Upper lobe of left lung (tissue), 6 donors: ENCODE data around the gene ATP6V1F. TPM values are rescaled to one million over a fixed set of nuclear protein-coding genes. Genes with fewer than 3 reads are reported as not detected.

Experiments used
- ATAC-seq, 2 donors: fragments of 200-7000 bp; cut with Tn5 transposase; one replicate each; pipeline ENCODE4 v1.9.1; 2022; ENCODE audit warnings: mild to moderate bottlenecking in 2 of 2, moderate library complexity in 2 of 2; ENCODE audit not compliant: low FRiP score in 2 of 2
- DNase-seq, 2 donors: peaks; one replicate each; pipeline ENCODE4 v3.0.0-alpha.2; 2019 to 2020
- H3K27ac ChIP-seq, 4 donors: fragments of 200-600 bp; sonication (generic); one replicate each; pipeline ENCODE4 v1.5.1; 2016 to 2019
- H3K27me3 ChIP-seq, 4 donors: fragments of 200-600 bp; sonication (generic); one replicate each; pipeline ENCODE4 v1.5.1; 2017 to 2019
- H3K36me3 ChIP-seq, 4 donors: fragments of 200-600 bp; sonication (generic); one replicate each; pipeline ENCODE4 v1.5.1; 2016 to 2019
- H3K4me1 ChIP-seq, 4 donors: fragments of 200-600 bp; sonication (generic); one replicate each; pipeline ENCODE4 v1.5.1; 2018 to 2019
- H3K4me3 ChIP-seq, 4 donors: fragments of 200-600 bp; sonication (generic); one replicate each; pipeline ENCODE4 v1.5.1; 2017 to 2019; ENCODE audit warnings: mild to moderate bottlenecking in 2 of 4, moderate library complexity in 1 of 4
- H3K9me3 ChIP-seq, 4 donors: fragments of 200-600 bp; sonication (generic); one replicate each; pipeline ENCODE4 v1.5.1; 2018 to 2019
- EP300 ChIP-seq, 4 donors: sonication (generic); formaldehyde crosslinking; IDR thresholded peaks; one replicate each; pipeline ENCODE4 v1.5.1; 2017; ENCODE audit warnings: antibody characterized with exemption in 4 of 4, control low read depth in 2 of 4
- POLR2A ChIP-seq, 4 donors: fragments of 450-650 bp; IDR thresholded peaks; one replicate each; pipeline ENCODE4 v1.5.1; 2016 to 2017; ENCODE audit warnings: antibody characterized with exemption in 4 of 4, mild to moderate bottlenecking in 2 of 4
- POLR2AphosphoS5 ChIP-seq, 2 donors: sonication (generic); formaldehyde crosslinking; IDR thresholded peaks; one replicate each; pipeline ENCODE4 v1.5.1; 2017; ENCODE audit warnings: antibody characterized with exemption in 2 of 2
- WGBS, 2 donors: methylation state at CpG; one replicate each; pipeline ENCODE4 v1.1.5; 2017 to 2018; 5-methylcytosine and 5-hydroxymethylcytosine counted together
- total RNA-seq, 6 donors: library from RNA; depleted of rRNA in 4 of 6; stranded (reverse); fragments of >200 nt in 4 of 6; gene quantifications; one replicate each; pipeline versions ENCODE4 v1.1.0 to v1.2.1, GENCODE V29; 2016 to 2021
- TF ChIP-seq, protein P1 (sequence below), 6 experiments: fragments of 450-650 bp in 4 of 6; fragments of 200-600 bp in 2 of 6; sonication (generic) in 2 of 6; IDR thresholded peaks; one replicate each; pipeline ENCODE4 v1.5.1; 2016 to 2019; ENCODE audit warnings: antibody characterized with exemption in 6 of 6
- donor health status: DM: no; HTN: no; CAD: no; lungs with moderate emphysema.
- donor health status: DM: no; HTN: yes; CAD: no; lungs with severe emphysema.

Gene ATP6V1F
- total RNA-seq, 6 donors from 2014 or later = 99.8 to 224 (median 156) TPM

DNA sequence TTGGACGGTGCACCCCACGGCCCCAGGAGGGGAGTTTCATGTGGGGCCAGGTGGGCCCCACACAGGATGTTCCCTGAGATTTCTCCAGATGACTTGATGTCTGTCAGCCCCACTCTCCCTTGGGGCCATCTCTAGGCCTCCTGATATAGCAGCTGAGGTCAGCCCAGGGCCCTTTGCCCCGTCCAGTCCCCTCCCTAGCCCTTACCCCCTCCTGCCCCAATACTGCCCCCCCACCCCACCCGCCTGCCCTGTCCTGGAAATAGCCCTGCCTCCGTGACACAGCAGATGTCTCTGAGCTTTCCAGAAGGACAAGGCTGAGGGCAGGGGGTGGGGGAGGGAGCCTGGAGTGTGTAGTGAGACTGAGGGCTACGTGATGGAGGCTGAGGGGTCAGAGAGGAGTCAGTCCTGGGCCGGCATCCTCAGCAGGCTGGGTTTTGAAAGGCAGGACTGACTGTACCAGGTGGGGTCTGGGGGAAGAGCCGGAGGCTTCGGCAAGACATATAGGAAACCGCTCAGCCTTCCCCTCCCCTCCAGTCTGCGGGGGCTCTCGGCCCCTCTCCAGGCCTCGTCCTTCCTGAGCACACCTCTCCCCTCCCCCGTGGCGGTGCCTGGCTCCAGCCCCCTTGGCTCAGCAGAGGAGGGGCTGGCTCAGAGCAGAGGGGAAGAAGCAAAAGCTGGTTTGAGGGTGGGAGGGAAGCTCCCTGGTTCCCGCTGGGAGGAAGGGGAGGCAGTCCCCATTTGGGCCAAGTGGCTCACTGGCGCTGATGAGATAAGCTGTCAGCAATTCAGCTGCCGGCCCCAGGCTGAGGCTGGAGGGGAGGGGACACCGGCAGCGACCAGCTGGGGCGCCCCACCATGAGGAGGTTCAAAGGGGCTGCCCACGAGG, 30.4 kb upstream of the ATP6V1F start:
- H3K27ac ChIP-seq = peak overlapping the region in 2 of 4 donors; percentile 32

DNA sequence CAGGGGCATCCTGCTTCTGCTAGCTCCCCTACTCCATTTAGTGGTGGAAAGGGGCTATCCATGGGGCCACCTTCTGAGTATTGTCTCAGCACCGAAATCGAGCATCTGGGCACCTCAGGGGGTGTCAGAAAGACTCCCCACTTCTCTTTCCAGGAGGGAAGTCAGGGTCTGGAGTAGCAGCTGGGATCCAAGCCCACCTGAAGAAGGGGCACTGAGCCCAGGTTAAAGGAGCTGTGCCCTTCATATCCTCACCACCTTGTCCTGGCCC, 29.8 kb upstream of the ATP6V1F start:
- peaks cover 0 to 39% (median 18%) of the 10 kb centered on the region in 4 donors for H3K27me3 ChIP-seq
- no peaks in the 10 kb centered on the region for H3K9me3 ChIP-seq
- 17% methylated on average over 2 of the region's 2 CpGs; no CpG with 5 or more reads in 1 of the 2 donors for WGBS, 2 donors
- H3K4me3 ChIP-seq = no peak overlapping the region
- ATAC-seq (no peak), DNase-seq (no peak)
- peaks cover 20 to 45% (median 28%) of the 10 kb centered on the region in 4 donors for H3K4me1 ChIP-seq
- H3K36me3 ChIP-seq = no peaks in the 10 kb centered on the region
- TF ChIP-seq POLR2A (IDR thresholded peaks at IDR 0.05) (no peak), EP300 (IDR thresholded peaks at IDR 0.05) (no peak), POLR2AphosphoS5 (IDR thresholded peaks at IDR 0.05) (no peak)
- TF ChIP-seq, protein P1, sequence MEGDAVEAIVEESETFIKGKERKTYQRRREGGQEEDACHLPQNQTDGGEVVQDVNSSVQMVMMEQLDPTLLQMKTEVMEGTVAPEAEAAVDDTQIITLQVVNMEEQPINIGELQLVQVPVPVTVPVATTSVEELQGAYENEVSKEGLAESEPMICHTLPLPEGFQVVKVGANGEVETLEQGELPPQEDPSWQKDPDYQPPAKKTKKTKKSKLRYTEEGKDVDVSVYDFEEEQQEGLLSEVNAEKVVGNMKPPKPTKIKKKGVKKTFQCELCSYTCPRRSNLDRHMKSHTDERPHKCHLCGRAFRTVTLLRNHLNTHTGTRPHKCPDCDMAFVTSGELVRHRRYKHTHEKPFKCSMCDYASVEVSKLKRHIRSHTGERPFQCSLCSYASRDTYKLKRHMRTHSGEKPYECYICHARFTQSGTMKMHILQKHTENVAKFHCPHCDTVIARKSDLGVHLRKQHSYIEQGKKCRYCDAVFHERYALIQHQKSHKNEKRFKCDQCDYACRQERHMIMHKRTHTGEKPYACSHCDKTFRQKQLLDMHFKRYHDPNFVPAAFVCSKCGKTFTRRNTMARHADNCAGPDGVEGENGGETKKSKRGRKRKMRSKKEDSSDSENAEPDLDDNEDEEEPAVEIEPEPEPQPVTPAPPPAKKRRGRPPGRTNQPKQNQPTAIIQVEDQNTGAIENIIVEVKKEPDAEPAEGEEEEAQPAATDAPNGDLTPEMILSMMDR (IDR thresholded peaks at IDR 0.05) = no peak
- H3K27ac ChIP-seq = peak overlapping the region in 2 of 4 donors; percentile 32

More for the DNA sequence above, 30.4 kb upstream of the ATP6V1F start:
- no peak for TF ChIP-seq POLR2A (IDR thresholded peaks at IDR 0.05)
- TF ChIP-seq POLR2AphosphoS5 (IDR thresholded peaks at IDR 0.05) = no peak
- TF ChIP-seq, protein P1 (IDR thresholded peaks at IDR 0.05) = no peak
- TF ChIP-seq EP300 (IDR thresholded peaks at IDR 0.05) = no peak
- Histone ChIP-seq H3K4me3 (peak overlapping the region in 2 of 4 donors; percentile 45 to 47), H3K36me3 (no peaks in the 10 kb centered on the region), H3K27me3 (peaks cover 0 to 39% (median 18%) of the 10 kb centered on the region in 4 donors), H3K9me3 (no peaks in the 10 kb centered on the region), H3K4me1 (peaks cover 20 to 45% (median 28%) of the 10 kb centered on the region in 4 donors)
- DNase-seq (peak in 1 of 2 donors; percentile 49), ATAC-seq (peak in 1 of 2 donors; percentile 3)
- 13 to 21% methylated on average over 12 to 17 of the region's 22 CpGs for WGBS, 2 donors

DNA sequence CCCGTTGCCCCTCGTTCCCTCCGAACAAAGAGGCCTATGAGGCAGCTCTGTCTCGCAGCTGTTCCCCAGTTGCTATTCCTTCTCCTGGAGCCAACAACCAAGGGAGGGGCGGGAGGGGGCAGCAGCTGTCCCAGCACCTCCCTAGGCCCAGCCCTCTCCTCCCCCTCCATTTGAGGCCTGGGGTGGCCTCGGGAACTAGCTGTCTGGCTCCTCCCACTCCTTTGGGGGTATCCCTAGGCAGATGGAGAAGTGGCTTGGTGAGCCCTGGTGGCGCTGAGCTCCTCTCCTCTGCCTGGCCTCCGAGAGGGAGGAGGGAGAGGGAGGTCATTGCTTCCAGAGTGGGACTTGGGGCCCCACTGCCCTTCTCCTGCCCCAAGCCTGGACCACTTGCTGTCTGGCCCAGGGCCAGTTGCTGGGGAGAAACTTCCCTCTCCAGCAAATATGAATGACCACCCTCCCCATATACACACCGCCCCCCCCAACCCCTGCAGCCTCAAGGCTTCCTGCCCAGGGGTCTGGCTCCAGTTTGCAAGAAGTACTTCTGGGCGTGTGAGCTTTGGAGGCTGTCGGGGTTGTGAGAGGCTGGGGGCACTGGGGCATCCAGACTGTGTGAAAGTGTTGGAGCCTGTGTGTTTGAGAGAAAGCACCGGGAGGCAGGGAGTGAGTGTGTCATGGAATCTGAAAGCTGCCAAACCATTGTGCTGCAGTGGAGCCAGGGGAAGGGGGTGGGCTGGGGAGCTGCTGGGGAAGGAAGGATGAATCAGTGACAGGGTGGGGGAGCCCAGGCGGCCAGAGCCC, 29.3 kb upstream of the ATP6V1F start:
- peak; percentile 19 to 69 for ATAC-seq
- Histone ChIP-seq H3K9me3 (no peaks in the 10 kb centered on the region), H3K27me3 (peaks cover 0 to 39% (median 18%) of the 10 kb centered on the region in 4 donors), H3K4me3 (no peak overlapping the region), H3K27ac (peak overlapping the region in 2 of 4 donors; percentile 32), H3K4me1 (peaks cover 20 to 45% (median 28%) of the 10 kb centered on the region in 4 donors), H3K36me3 (no peaks in the 10 kb centered on the region)
- peak in 1 of 2 donors; percentile 38 for DNase-seq
- WGBS, 2 donors = 26 to 27% methylated on average over 9 to 13 of the region's 13 CpGs
- no peak for TF ChIP-seq POLR2AphosphoS5 (IDR thresholded peaks at IDR 0.05)
- TF ChIP-seq EP300 (IDR thresholded peaks at IDR 0.05) = no peak
- TF ChIP-seq, protein P1 (IDR thresholded peaks at IDR 0.05) = no peak
- TF ChIP-seq POLR2A (IDR thresholded peaks at IDR 0.05) = no peak

DNA sequence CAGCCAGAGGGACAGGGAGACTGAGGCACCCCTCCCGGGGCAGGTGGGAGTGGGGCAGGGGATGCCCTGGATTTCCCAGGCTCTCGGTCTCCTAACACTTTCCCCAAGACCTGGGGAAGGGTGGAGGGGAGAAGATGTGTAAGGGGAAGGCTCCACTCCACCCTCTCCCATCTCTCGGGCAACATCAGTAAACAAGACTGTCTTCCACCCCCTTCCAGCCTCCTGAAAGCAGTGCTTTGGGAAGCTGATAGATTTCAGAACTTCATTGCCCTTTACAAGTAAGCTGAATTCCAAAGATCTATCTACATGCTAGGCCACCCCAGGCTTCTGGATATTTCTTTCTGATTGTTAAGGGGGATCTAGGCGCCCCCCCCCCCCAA, 28.7 kb upstream of the ATP6V1F start:
- Histone ChIP-seq H3K27ac (no peak overlapping the region), H3K4me1 (peaks cover 20 to 45% (median 28%) of the 10 kb centered on the region in 4 donors), H3K9me3 (no peaks in the 10 kb centered on the region), H3K4me3 (no peak overlapping the region), H3K36me3 (no peaks in the 10 kb centered on the region), H3K27me3 (peaks cover 0 to 39% (median 18%) of the 10 kb centered on the region in 4 donors)
- DNase-seq = no peak
- no peak for TF ChIP-seq POLR2A (IDR thresholded peaks at IDR 0.05)
- no peak for TF ChIP-seq EP300 (IDR thresholded peaks at IDR 0.05)
- no peak for TF ChIP-seq POLR2AphosphoS5 (IDR thresholded peaks at IDR 0.05)
- TF ChIP-seq, protein P1 (IDR thresholded peaks at IDR 0.05) = no peak
- WGBS, 2 donors = 41 to 45% methylated on average over 4 of the region's 4 CpGs
- ATAC-seq = peak in 1 of 2 donors; percentile 19
